ENCODE data around the gene LSG1.

Gene LSG1

DNA sequence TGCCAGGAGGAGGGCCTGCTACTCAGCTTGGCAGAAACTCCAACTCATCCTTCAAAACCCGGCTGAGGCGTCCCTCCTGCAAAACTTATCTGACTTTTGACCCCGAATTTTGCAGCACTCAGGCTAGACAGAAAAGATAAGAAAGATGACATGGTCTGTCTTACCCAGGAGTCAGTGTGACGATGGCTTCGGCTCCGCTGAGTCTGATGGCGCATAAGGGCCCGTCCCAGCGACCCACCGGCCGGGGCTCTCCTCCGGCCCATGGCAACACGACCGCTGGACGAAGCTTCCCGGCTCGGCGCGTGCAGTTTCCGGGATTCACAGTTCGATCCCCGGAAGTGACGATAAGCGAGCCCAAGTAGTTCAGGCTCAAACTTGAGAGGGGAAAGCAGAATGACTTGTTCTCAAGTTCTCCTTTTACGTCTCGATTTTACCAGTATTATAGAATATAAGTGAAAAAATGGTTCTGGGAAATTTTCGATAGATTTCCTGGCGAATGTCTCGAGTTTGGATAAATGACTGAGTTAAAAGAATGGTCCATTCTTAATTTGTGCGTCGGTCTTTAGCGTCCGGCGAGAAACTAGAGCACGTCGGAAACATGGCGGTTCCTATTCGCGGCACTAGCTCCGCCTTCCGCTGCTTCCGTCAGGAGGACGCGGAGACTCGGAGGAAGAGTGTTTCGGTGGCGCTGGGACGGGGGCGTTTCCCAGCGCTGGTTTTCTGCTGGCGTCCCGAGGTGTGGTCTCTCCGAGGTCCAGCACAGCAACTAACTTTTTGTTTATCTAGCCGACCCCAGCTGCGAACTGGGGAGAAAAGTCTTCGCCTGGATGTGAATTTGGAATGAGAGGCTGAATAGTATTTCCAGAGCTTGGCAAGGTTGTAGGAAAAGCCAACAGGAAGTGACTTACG, at the start of gene LSG1:
Gene LSG1, minus strand, starts transcription at position 292 of the 909 bp plus-strand sequence. Its CDS starts 29 bp downstream, at position 263.
- H3K9ac ChIP-seq (ENCODE audit: low read length), result peak within 1 kb of the TSS; percentile 97
- peaks cover 5% of the 10 kb centered on the region for H3K4me1 ChIP-seq (ENCODE audit: control insufficient read depth, low read depth, low read length)
- peak within 1 kb of the TSS; percentile 99 for H3K27ac ChIP-seq (ENCODE audit: low read length)

DNA sequence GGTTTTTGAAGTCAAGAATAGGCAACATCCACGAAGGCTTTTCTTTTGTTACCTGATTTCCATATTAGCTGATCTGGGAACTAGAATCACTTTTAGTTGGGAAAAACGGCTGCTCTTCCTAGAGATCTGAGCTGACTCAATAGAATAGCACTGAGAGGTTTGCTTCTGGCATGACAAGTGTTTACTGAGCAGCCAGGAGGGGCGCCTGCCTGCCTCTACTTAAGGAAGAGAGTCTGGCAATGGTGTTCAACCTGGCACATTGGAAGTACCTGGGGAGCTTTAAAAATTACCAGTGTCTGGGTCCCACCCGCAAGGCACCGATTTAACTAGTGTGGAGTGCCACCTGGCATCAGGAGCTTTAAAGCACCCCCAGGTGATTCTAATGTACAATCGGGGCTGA, 48.1 kb upstream of the LSG1 start:
- Histone ChIP-seq H3K4me3 (ENCODE audit: low read length) (no peak overlapping the region), H3K4me1 (ENCODE audit: control insufficient read depth, low read depth, low read length) (no peaks in the 10 kb centered on the region), H3K27ac (ENCODE audit: low read length) (no peak overlapping the region), H3K9ac (ENCODE audit: low read length) (no peak overlapping the region), H3K36me3 (ENCODE audit: control insufficient read depth, low read depth, low read length) (no peaks in the 10 kb centered on the region), H3K27me3 (ENCODE audit: control insufficient read depth, insufficient read depth, low read length) (no peaks in the 10 kb centered on the region), H3K9me3 (ENCODE audit: control insufficient read depth, low read depth, low read length) (no peaks in the 10 kb centered on the region)

More for the DNA sequence above, at the start of gene LSG1:
- no peaks in the 10 kb centered on the region for H3K9me3 ChIP-seq (ENCODE audit: control insufficient read depth, low read depth, low read length)
- peak within 1 kb of the TSS; percentile 93 for H3K4me3 ChIP-seq (ENCODE audit: low read length)
- peaks cover 26% of the 10 kb centered on the region for H3K27me3 ChIP-seq (ENCODE audit: control insufficient read depth, insufficient read depth, low read length)
- peaks cover 17% of the 10 kb centered on the region for H3K36me3 ChIP-seq (ENCODE audit: control insufficient read depth, low read depth, low read length)

GRCh38 chr3:194718079-194718478, 46.1 kb upstream of the LSG1 start:
- Histone ChIP-seq H3K9me3 (ENCODE audit: control insufficient read depth, low read depth, low read length) (no peaks in the 10 kb centered on the region), H3K27me3 (ENCODE audit: control insufficient read depth, insufficient read depth, low read length) (no peaks in the 10 kb centered on the region), H3K4me1 (ENCODE audit: control insufficient read depth, low read depth, low read length) (no peaks in the 10 kb centered on the region), H3K36me3 (ENCODE audit: control insufficient read depth, low read depth, low read length) (no peaks in the 10 kb centered on the region), H3K9ac (ENCODE audit: low read length) (no peak overlapping the region), H3K4me3 (ENCODE audit: low read length) (no peak overlapping the region), H3K27ac (ENCODE audit: low read length) (no peak overlapping the region)

- Histone ChIP-seq H3K9ac (ENCODE audit: low read length) (no peak overlapping the region), H3K27ac (ENCODE audit: low read length) (no peak overlapping the region), H3K36me3 (ENCODE audit: control insufficient read depth, low read depth, low read length) (no peaks in the 10 kb centered on the region), H3K4me1 (ENCODE audit: control insufficient read depth, low read depth, low read length) (no peaks in the 10 kb centered on the region), H3K27me3 (ENCODE audit: control insufficient read depth, insufficient read depth, low read length) (no peaks in the 10 kb centered on the region), H3K4me3 (ENCODE audit: low read length) (no peak overlapping the region), H3K9me3 (ENCODE audit: control insufficient read depth, low read depth, low read length) (no peaks in the 10 kb centered on the region)
These were observed 43.2 kb upstream of the LSG1 start for GRCh38 chr3:194715022-194715800.

GRCh38 chr3:194714564-194714963, 42.6 kb upstream of the LSG1 start:
- no peak overlapping the region for H3K4me3 ChIP-seq (ENCODE audit: low read length)
- no peak overlapping the region for H3K27ac ChIP-seq (ENCODE audit: low read length)
- no peaks in the 10 kb centered on the region for H3K36me3 ChIP-seq (ENCODE audit: control insufficient read depth, low read depth, low read length)
- H3K9ac ChIP-seq (ENCODE audit: low read length), result no peak overlapping the region
- no peaks in the 10 kb centered on the region for H3K27me3 ChIP-seq (ENCODE audit: control insufficient read depth, insufficient read depth, low read length)
- no peaks in the 10 kb centered on the region for H3K9me3 ChIP-seq (ENCODE audit: control insufficient read depth, low read depth, low read length)
- no peaks in the 10 kb centered on the region for H3K4me1 ChIP-seq (ENCODE audit: control insufficient read depth, low read depth, low read length)

GRCh38 chr3:194714137-194714455, 42.1 kb upstream of the LSG1 start:
- H3K4me3 ChIP-seq (ENCODE audit: low read length), result no peak overlapping the region
- H3K9me3 ChIP-seq (ENCODE audit: control insufficient read depth, low read depth, low read length), result no peaks in the 10 kb centered on the region
- no peaks in the 10 kb centered on the region for H3K36me3 ChIP-seq (ENCODE audit: control insufficient read depth, low read depth, low read length)
- no peak overlapping the region for H3K9ac ChIP-seq (ENCODE audit: low read length)
- H3K4me1 ChIP-seq (ENCODE audit: control insufficient read depth, low read depth, low read length), result no peaks in the 10 kb centered on the region
- H3K27me3 ChIP-seq (ENCODE audit: control insufficient read depth, insufficient read depth, low read length), result no peaks in the 10 kb centered on the region
- H3K27ac ChIP-seq (ENCODE audit: low read length), result no peak overlapping the region

GRCh38 chr3:194713299-194714136, 41.5 kb upstream of the LSG1 start:
- Histone ChIP-seq H3K4me1 (ENCODE audit: control insufficient read depth, low read depth, low read length) (no peaks in the 10 kb centered on the region), H3K9me3 (ENCODE audit: control insufficient read depth, low read depth, low read length) (no peaks in the 10 kb centered on the region), H3K4me3 (ENCODE audit: low read length) (no peak overlapping the region), H3K27ac (ENCODE audit: low read length) (no peak overlapping the region), H3K36me3 (ENCODE audit: control insufficient read depth, low read depth, low read length) (no peaks in the 10 kb centered on the region), H3K9ac (ENCODE audit: low read length) (no peak overlapping the region), H3K27me3 (ENCODE audit: control insufficient read depth, insufficient read depth, low read length) (no peaks in the 10 kb centered on the region)

DNA sequence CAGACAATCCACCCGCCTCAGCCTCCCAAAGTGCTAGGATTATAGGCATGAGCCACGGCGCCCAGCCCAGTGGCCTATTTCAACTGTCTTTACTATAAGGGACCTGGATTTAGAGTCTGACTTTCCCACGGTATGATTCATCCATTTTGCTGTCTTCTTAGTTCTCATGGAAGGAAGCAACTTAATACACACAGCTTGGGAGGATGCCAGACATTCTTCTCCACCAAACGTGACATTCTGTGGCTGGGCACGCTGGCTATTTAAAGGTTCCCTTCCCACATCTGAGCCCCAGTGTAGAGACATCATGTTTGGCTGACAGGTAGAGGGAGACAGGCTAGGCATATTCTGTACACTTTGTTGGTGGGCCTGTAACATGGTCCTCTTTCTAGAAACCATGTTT, 39.9 kb upstream of the LSG1 start:
- Histone ChIP-seq H3K9me3 (ENCODE audit: control insufficient read depth, low read depth, low read length) (no peaks in the 10 kb centered on the region), H3K27me3 (ENCODE audit: control insufficient read depth, insufficient read depth, low read length) (no peaks in the 10 kb centered on the region), H3K36me3 (ENCODE audit: control insufficient read depth, low read depth, low read length) (no peaks in the 10 kb centered on the region), H3K4me3 (ENCODE audit: low read length) (no peak overlapping the region), H3K4me1 (ENCODE audit: control insufficient read depth, low read depth, low read length) (peaks cover 4% of the 10 kb centered on the region), H3K27ac (ENCODE audit: low read length) (no peak overlapping the region), H3K9ac (ENCODE audit: low read length) (no peak overlapping the region)

- Histone ChIP-seq H3K9ac (ENCODE audit: low read length) (no peak overlapping the region), H3K27ac (ENCODE audit: low read length) (no peak overlapping the region), H3K4me1 (ENCODE audit: control insufficient read depth, low read depth, low read length) (peaks cover 10% of the 10 kb centered on the region), H3K4me3 (ENCODE audit: low read length) (no peak overlapping the region), H3K36me3 (ENCODE audit: control insufficient read depth, low read depth, low read length) (no peaks in the 10 kb centered on the region), H3K27me3 (ENCODE audit: control insufficient read depth, insufficient read depth, low read length) (no peaks in the 10 kb centered on the region), H3K9me3 (ENCODE audit: control insufficient read depth, low read depth, low read length) (no peaks in the 10 kb centered on the region)
These were observed 39.3 kb upstream of the LSG1 start for GRCh38 chr3:194711286-194711685.

- no peaks in the 10 kb centered on the region for H3K36me3 ChIP-seq (ENCODE audit: control insufficient read depth, low read depth, low read length)
- H3K9me3 ChIP-seq (ENCODE audit: control insufficient read depth, low read depth, low read length), result no peaks in the 10 kb centered on the region
- H3K27ac ChIP-seq (ENCODE audit: low read length), result no peak overlapping the region
- H3K9ac ChIP-seq (ENCODE audit: low read length), result no peak overlapping the region
- H3K4me1 ChIP-seq (ENCODE audit: control insufficient read depth, low read depth, low read length), result peaks cover 10% of the 10 kb centered on the region
- no peaks in the 10 kb centered on the region for H3K27me3 ChIP-seq (ENCODE audit: control insufficient read depth, insufficient read depth, low read length)
- H3K4me3 ChIP-seq (ENCODE audit: low read length), result no peak overlapping the region
These were observed 35.2 kb upstream of the LSG1 start for GRCh38 chr3:194707147-194707540.

- Histone ChIP-seq H3K9me3 (ENCODE audit: control insufficient read depth, low read depth, low read length) (no peaks in the 10 kb centered on the region), H3K4me3 (ENCODE audit: low read length) (no peak overlapping the region), H3K27me3 (ENCODE audit: control insufficient read depth, insufficient read depth, low read length) (no peaks in the 10 kb centered on the region), H3K9ac (ENCODE audit: low read length) (no peak overlapping the region), H3K27ac (ENCODE audit: low read length) (no peak overlapping the region), H3K4me1 (ENCODE audit: control insufficient read depth, low read depth, low read length) (peaks cover 10% of the 10 kb centered on the region), H3K36me3 (ENCODE audit: control insufficient read depth, low read depth, low read length) (no peaks in the 10 kb centered on the region)
These were observed 33.8 kb upstream of the LSG1 start for GRCh38 chr3:194705761-194706160.

All from iPS-18a (cell line).